HG02588 (cell line): ENCODE measurements around the gene CYB561A3.
"Not testable (repeated sequence)": the region's sequence is repeated elsewhere in the genome, so short reads cannot be mapped to it uniquely, and the experiment has no call there.

Experiments
- ATAC-seq: cut with Tn5 transposase; IDR thresholded peaks from one replicate; pipeline ENCODE4 v1.9.1; 2021; ENCODE audit warnings: mild to moderate bottlenecking, moderate library complexity; ENCODE audit not compliant: unreplicated experiment

Gene CYB561A3

GRCh38 chr11:61361741-61362541, at the start of gene CYB561A3, which contains the start of gene TMEM138:
TSS of gene CYB561A3 (minus strand) at chr11:61361882. CDS start at chr11:61356713, 5,169 bp downstream.
TSS of gene TMEM138 (plus strand) at chr11:61362374. CDS start at chr11:61364391, 2,017 bp downstream.
- ATAC-seq = peak; percentile 83

GRCh38 chr11:61406991-61407728, 45.5 kb upstream of the CYB561A3 start:
- no peak for ATAC-seq

GRCh38 chr11:61406067-61406466, 44.4 kb upstream of the CYB561A3 start:
- ATAC-seq = no peak

GRCh38 chr11:61404641-61405040, 43.0 kb upstream of the CYB561A3 start:
- ATAC-seq = no peak

GRCh38 chr11:61404103-61404502, 42.4 kb upstream of the CYB561A3 start:
- ATAC-seq = no peak

- no peak for ATAC-seq
Observed at GRCh38 chr11:61403658-61404057, 42.0 kb upstream of the CYB561A3 start.

- no peak for ATAC-seq
Observed at GRCh38 chr11:61401573-61401972, 39.9 kb upstream of the CYB561A3 start.

GRCh38 chr11:61401173-61401572, 39.5 kb upstream of the CYB561A3 start:
- no peak for ATAC-seq

- peak; percentile 16 for ATAC-seq
Observed at GRCh38 chr11:61392981-61393595, 31.4 kb upstream of the CYB561A3 start.

- no peak for ATAC-seq
Observed at GRCh38 chr11:61390161-61390560, 28.5 kb upstream of the CYB561A3 start.

- ATAC-seq = no peak
Observed at GRCh38 chr11:61384271-61385242, 22.9 kb upstream of the CYB561A3 start.

- ATAC-seq = not testable (repeated sequence)
Observed at GRCh38 chr11:61383859-61384258, 22.2 kb upstream of the CYB561A3 start.

- ATAC-seq = no peak
Observed at GRCh38 chr11:61380884-61381283, 19.2 kb upstream of the CYB561A3 start.

GRCh38 chr11:61378713-61379313, 17.1 kb upstream of the CYB561A3 start:
- ATAC-seq = no peak

- ATAC-seq = no peak
Observed at GRCh38 chr11:61377461-61378160, 15.9 kb upstream of the CYB561A3 start.

GRCh38 chr11:61375761-61376108, 14.1 kb upstream of the CYB561A3 start:
- no peak for ATAC-seq

GRCh38 chr11:61372659-61373420, 11.2 kb upstream of the CYB561A3 start:
- ATAC-seq = no peak

GRCh38 chr11:61370349-61371005, 8.8 kb upstream of the CYB561A3 start:
- ATAC-seq = no peak
